MCF 10A (cell line): ENCODE results near the gene CYB561D2. TPM values are rescaled to one million over a fixed set of nuclear protein-coding genes. Genes with fewer than 3 reads are reported as not detected.

Experiments used
- Bru-seq: library from RNA; stranded (reverse); fragments of 400-500 nt; gene quantifications from one replicate; lab custom pipeline; 2021; lab: Mats Ljungman, UMichigan
- BruChase-seq, 2 experiments: library from RNA; stranded (reverse); fragments of 400-500 nt; gene quantifications; one replicate each; lab custom pipeline; 2021; lab: Mats Ljungman, UMichigan
- BruUV-seq: library from RNA; stranded (reverse); fragments of 400-500 nt; replicated peaks from 2 replicates; lab custom pipeline; 2021; lab: Mats Ljungman, UMichigan
- CTCF ChIA-PET: fragments of 300-600 bp; sonication (Branson Sonifier 250); formaldehyde crosslinking; extraction: SDS; loops from one replicate; lab custom pipeline; 2021; ENCODE audit warnings: antibody characterized with exemption, inconsistent platforms; lab: Yijun Ruan, JAX
- POLR2A ChIA-PET: fragments of 300-600, 350-650 bp; sonication (Branson Sonifier 250); formaldehyde crosslinking; extraction: SDS; loops from one replicate; lab custom pipeline; 2020; ENCODE audit warnings: antibody characterized with exemption, inconsistent platforms; lab: Yijun Ruan, JAX
- DNase-seq: peaks from one replicate; pipeline ENCODE4 v3.0.0-alpha.2; 2018; ENCODE audit not compliant: unreplicated experiment
- H3K27ac Mint-ChIP-seq: one replicate; pipeline ENCODE4 v1.8.0; 2022; ENCODE audit warnings: mild to moderate bottlenecking, low read depth, mixed read lengths; ENCODE audit not compliant: unreplicated experiment
- H3K27me3 Mint-ChIP-seq: one replicate; pipeline ENCODE4 v1.8.0; 2022; ENCODE audit warnings: mixed read lengths; ENCODE audit not compliant: insufficient read depth, unreplicated experiment
- H3K36me3 Mint-ChIP-seq: one replicate; pipeline ENCODE4 v1.8.0; 2022; ENCODE audit warnings: mild to moderate bottlenecking, moderate library complexity, mixed read lengths; ENCODE audit not compliant: insufficient read depth, unreplicated experiment
- H3K4me1 Mint-ChIP-seq: one replicate; pipeline ENCODE4 v1.8.0; 2022; ENCODE audit warnings: mixed read lengths; ENCODE audit not compliant: insufficient read depth, unreplicated experiment
- H3K4me3 Mint-ChIP-seq: one replicate; pipeline ENCODE4 v1.8.0; 2022; ENCODE audit warnings: mild to moderate bottlenecking, moderate library complexity, mixed read lengths; ENCODE audit not compliant: unreplicated experiment
- H3K9me3 Mint-ChIP-seq: one replicate; pipeline ENCODE4 v1.8.0; 2022; ENCODE audit warnings: mixed read lengths; ENCODE audit not compliant: unreplicated experiment
- intact Hi-C: fragments of 100-400 bp; cut with micrococcal nuclease; formaldehyde crosslinking; loops from 2 replicates; pipeline ENCODE4 v1.14.1; 2022
- long read RNA-seq: library from polyadenylated mRNA; stranded (forward); transcript quantifications from one replicate; pipeline ENCODE4 v2.0.0, GENCODE V29; 2022
- total RNA-seq: library from RNA; stranded (reverse); gene quantifications from 2 replicates; pipeline ENCODE4 v1.2.3, GENCODE V29; 2022
- TF ChIP-seq, protein P1 (sequence below): fragments of 200-600 bp; IDR thresholded peaks from one replicate; pipeline ENCODE4 v1.8.0; 2022; ENCODE audit warnings: antibody characterized with exemption, mild to moderate bottlenecking; ENCODE audit not compliant: unreplicated experiment

Gene CYB561D2, protein sequence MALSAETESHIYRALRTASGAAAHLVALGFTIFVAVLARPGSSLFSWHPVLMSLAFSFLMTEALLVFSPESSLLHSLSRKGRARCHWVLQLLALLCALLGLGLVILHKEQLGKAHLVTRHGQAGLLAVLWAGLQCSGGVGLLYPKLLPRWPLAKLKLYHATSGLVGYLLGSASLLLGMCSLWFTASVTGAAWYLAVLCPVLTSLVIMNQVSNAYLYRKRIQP
- total RNA-seq, result 24.0 and 24.1 TPM in 2 replicates
- Bru-seq, nascent RNA, result percentile 52 among the genes with signal in this experiment
- BruChase-seq, experiment 1, labeled RNA remaining after a 6-hour chase, result percentile 73 among the genes with signal in this experiment
- percentile 64 among the genes with signal in this experiment for BruChase-seq, experiment 2, labeled RNA remaining after a 2-hour chase
- long read RNA-seq, transcript CYB561D2-205 (4 exons, 1,319 nt), result major isoform, 28 of 87 reads
- long read RNA-seq, transcript CYB561D2-203 (2 exons, 841 nt), result minor isoform, 6 of 87 reads
- long read RNA-seq, transcript CYB561D2-201 (4 exons, 1,225 nt), result minor isoform, 21 of 87 reads
- long read RNA-seq, transcript CYB561D2-202 (3 exons, 1,533 nt), result minor isoform, 19 of 87 reads
- long read RNA-seq, partial matches to known transcripts, result 0 of 87 reads
- long read RNA-seq, other reads (novel, unspliced or antisense), result 13 of 87 reads

DNA sequence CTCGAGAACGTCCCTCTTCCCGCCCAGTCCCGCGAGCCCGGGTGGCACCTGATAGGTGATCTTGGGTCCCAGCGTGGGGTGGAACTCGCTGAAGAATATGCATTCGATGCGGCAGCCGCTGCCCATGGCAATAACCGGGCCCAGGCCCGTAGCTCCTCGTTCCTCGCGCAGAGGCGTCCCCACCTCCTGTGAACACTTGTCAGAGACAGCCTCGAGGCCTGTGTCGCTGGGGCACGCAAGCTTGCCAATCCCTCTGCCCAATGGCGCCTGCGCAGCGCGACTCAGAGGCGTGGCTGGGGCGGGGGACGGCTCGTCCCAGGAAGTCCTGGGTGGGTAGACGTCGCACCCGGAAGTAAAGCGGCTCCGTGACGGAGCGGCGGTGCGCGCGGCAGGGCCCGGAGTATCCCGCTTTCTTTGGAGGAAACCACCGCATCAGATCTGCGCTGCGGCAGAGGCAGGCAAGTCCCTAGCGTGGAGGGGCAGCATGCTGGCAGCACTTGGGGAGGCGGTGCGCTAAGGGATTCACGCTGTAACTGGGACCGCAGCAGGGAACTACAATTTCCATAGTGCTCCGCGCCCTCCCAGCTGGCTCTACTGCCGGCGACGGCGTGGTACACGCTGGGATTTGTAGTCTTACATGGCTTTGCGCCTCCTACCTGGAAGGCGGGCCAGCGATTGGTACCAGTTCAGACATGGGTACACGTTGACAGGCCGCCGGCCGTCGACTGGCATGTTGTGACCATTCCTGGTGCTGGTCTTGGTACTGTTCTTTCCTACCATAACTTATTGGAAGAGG lies at the start of gene CYB561D2, which contains the start of gene NPRL2:
TSS of gene CYB561D2 (plus strand) at position 336 of the 796 bp plus-strand sequence. CDS start 572 bp downstream, outside the sequence.
TSS of gene NPRL2 (minus strand) at position 249 of the 796 bp plus-strand sequence. CDS start at position 126, 123 bp downstream.
- intact Hi-C loops, result no loop called here
- Mint-ChIP-seq H3K27ac (peak within 1 kb of the TSS; percentile 95), H3K36me3 (peaks cover 54% of the 10 kb centered on the region), H3K27me3 (no peaks in the 10 kb centered on the region), H3K4me3 (peak within 1 kb of the TSS; percentile 87), H3K9me3 (no peaks in the 10 kb centered on the region), H3K4me1 (peaks cover 26% of the 10 kb centered on the region)
- DNase-seq, result peak; percentile 95
- TF ChIP-seq, protein P1, sequence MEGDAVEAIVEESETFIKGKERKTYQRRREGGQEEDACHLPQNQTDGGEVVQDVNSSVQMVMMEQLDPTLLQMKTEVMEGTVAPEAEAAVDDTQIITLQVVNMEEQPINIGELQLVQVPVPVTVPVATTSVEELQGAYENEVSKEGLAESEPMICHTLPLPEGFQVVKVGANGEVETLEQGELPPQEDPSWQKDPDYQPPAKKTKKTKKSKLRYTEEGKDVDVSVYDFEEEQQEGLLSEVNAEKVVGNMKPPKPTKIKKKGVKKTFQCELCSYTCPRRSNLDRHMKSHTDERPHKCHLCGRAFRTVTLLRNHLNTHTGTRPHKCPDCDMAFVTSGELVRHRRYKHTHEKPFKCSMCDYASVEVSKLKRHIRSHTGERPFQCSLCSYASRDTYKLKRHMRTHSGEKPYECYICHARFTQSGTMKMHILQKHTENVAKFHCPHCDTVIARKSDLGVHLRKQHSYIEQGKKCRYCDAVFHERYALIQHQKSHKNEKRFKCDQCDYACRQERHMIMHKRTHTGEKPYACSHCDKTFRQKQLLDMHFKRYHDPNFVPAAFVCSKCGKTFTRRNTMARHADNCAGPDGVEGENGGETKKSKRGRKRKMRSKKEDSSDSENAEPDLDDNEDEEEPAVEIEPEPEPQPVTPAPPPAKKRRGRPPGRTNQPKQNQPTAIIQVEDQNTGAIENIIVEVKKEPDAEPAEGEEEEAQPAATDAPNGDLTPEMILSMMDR, result no peak
- no TSS peak for BruUV-seq
- POLR2A ChIA-PET, result interaction anchor here (0.6 to 5.2 kb wide), 19 partner anchors 9 to 1321 kb away, joined by 3 to 79 read pairs (median 4); partner anchors contain the start of genes HEMK1, IFRD2, MAPKAPK3 and RASSF1
- CTCF ChIA-PET, result interaction anchor here (0.6 to 5.8 kb wide), 8 partner anchors 8 to 265 kb away, joined by 3 to 46 read pairs (median 5); no protein-coding TSS in a partner anchor

DNA sequence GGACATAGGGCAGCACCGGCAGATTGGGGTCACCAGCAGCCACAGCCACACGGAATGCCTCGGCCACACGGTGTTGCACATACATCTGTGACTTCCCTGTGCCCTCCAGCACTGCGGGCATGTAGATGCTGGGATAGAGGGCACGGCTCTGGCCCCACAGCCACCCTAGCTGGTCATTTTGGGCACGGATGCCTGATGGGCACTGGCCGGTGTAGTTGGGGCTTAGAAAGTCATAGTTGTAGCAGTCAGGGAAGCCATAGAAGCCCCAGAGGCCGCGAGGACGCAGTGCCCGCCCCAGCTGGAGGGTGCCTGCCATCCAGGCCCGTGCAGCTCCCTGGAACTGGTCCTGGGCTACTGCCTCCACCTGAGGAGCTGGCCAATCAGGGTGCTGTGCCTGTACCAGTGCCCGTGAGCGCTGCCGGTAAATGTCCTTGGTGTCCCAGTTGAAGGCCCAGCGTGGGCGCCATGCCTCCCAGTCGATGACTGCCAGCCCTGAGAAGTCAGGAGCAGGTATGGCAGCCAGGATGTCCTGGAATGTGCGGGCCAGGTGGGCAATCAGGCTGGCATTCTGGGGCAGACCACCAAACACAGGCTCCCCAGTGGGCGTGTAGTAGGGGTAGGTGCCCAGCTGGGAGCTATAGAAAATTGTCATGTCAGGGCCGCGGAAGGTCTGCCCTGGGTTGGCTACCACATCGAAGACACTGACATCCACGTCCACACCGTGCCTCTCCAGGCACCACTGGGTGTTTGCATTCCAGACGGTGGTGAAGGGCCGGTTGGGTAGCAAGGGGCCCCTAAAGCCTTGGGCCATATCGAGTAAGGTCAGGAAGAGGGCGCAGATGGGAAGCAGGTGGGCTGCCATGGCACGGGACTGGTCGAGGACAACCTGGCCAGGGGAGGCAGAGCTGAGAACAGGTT lies 48.3 kb upstream of the CYB561D2 start:
- BruUV-seq, result no TSS peak
- DNase-seq, result no peak
- intact Hi-C loops, result no loop called here
- CTCF ChIA-PET, result interaction anchor here (0.5 to 1.9 kb wide), 4 partner anchors 19 to 110 kb away, joined by 3 to 12 read pairs (median 4); partner anchors contain the start of gene HYAL2
- H3K9me3 Mint-ChIP-seq, result no peaks in the 10 kb centered on the region
- TF ChIP-seq, protein P1, result no peak
- no peaks in the 10 kb centered on the region for H3K36me3 Mint-ChIP-seq
- H3K27ac Mint-ChIP-seq, result no peak overlapping the region
- POLR2A ChIA-PET, result interaction anchor here (0.7 to 1.4 kb wide), 2 partner anchors 22 to 34 kb away, joined by 3 read pairs; no protein-coding TSS in a partner anchor
- H3K27me3 Mint-ChIP-seq, result no peaks in the 10 kb centered on the region
- H3K4me3 Mint-ChIP-seq, result no peak overlapping the region
- H3K4me1 Mint-ChIP-seq, result peaks cover 7% of the 10 kb centered on the region

- ChIA-PET CTCF (interaction anchor here (1.9 kb wide), 1 partner anchor 21 kb away, joined by 12 read pairs; no protein-coding TSS in a partner anchor), POLR2A (interaction anchor here (0.7 kb wide), 1 partner anchor 240 kb away, joined by 3 read pairs; no protein-coding TSS in a partner anchor)
- TF ChIP-seq, protein P1, result no peak
- Mint-ChIP-seq H3K4me1 (peaks cover 2% of the 10 kb centered on the region), H3K9me3 (no peaks in the 10 kb centered on the region), H3K4me3 (no peak within 1 kb of the TSS), H3K27ac (no peak within 1 kb of the TSS), H3K36me3 (no peaks in the 10 kb centered on the region), H3K27me3 (no peaks in the 10 kb centered on the region)
- no TSS peak for BruUV-seq
- intact Hi-C loops, result no loop called here
- peak; percentile 30 for DNase-seq
These were observed 47.4 kb upstream of the CYB561D2 start, which contains the start of gene HYAL1 for GRCh38 chr3:50303013-50303815. Gene HYAL1 (minus strand): TSS chr3:50303574. CDS start chr3:50302956, 618 bp downstream.
